Ovary (tissue), 9 donors: ENCODE data around the gene THOC7. TPM values are rescaled to one million over a fixed set of nuclear protein-coding genes. Genes with fewer than 3 reads are reported as not detected.

Experiments
- DNase-seq, 5 donors: peaks; one replicate each; pipeline ENCODE4 v3.0.0-alpha.2; 2019 to 2020
- H3K27ac ChIP-seq, 2 donors: fragments of 200-600 bp; one replicate each; pipeline versions ENCODE4 v1.5.1 to v1.8.0; 2019 to 2022
- H3K27me3 ChIP-seq: fragments of 200-600 bp; one replicate; pipeline ENCODE4 v1.8.0; 2022
- H3K36me3 ChIP-seq: fragments of 200-600 bp; sonication (generic); one replicate; pipeline ENCODE4 v1.5.1; 2019
- H3K4me1 ChIP-seq: one replicate; pipeline ENCODE4 v1.8.1; 2013; ENCODE audit warnings: mild to moderate bottlenecking, moderate library complexity; ENCODE audit not compliant: insufficient read depth
- H3K4me3 ChIP-seq: fragments of 200-600 bp; sonication (generic); one replicate; pipeline ENCODE4 v1.5.1; 2017
- H3K9me3 ChIP-seq, 2 donors: fragments of 200-600 bp in 1 of 2; sonication (generic) in 1 of 2; one replicate each; pipeline versions ENCODE4 v1.5.1 to v1.8.1; 2013 to 2019; ENCODE audit warnings: mild to moderate bottlenecking in 1 of 2, moderate library complexity in 1 of 2
- EP300 ChIP-seq: sonication (generic); formaldehyde crosslinking; IDR thresholded peaks from one replicate; pipeline ENCODE4 v1.6.1; 2017; ENCODE audit warnings: antibody characterized with exemption
- POLR2A ChIP-seq: fragments of 450-650 bp; IDR thresholded peaks from one replicate; pipeline ENCODE4 v1.6.1; 2017; ENCODE audit warnings: antibody characterized with exemption, mild to moderate bottlenecking, moderate library complexity
- WGBS, 3 donors: extraction: QIAGEN DNeasy Blood & Tissue Kit in 1 of 3; methylation state at CpG; one replicate each; pipeline versions ENCODE4 v1.1.5 to v1.1.7; 2013 to 2017; 5-methylcytosine and 5-hydroxymethylcytosine counted together
- intact Hi-C, 4 donors: fragments of 100-400 bp; cut with DNase I; formaldehyde crosslinking; loops; one replicate each; pipeline versions ENCODE4 v1.11.0 to v1.15.1; 2022 to 2023
- polyA plus RNA-seq, 2 donors: library from polyadenylated mRNA; stranded (reverse); fragments of 200-250 nt in 1 of 2; fragments of 350-450 nt in 1 of 2; fragmentation: Illumina TruSeq in 1 of 2; extraction: RNeasy Lipid Tissue Mini Kit (QIAGEN cat#74804) in 1 of 2; gene quantifications; one replicate each; pipeline ENCODE4 v1.2.3, GENCODE V29; 2013 to 2014
- total RNA-seq, 7 donors: library from RNA; depleted of rRNA in 2 of 7; stranded (reverse); fragments of >200 nt in 2 of 7; fragmentation: NEBNext Ultra II Directional in 3 of 7; extraction: Animal tissue kit (Norgen Biotek cat#: 25700) in 3 of 7; gene quantifications; one replicate each; pipeline versions ENCODE4 v1.1.0 to v1.2.4, GENCODE V29; 2016 to 2023
- TF ChIP-seq, protein P1 (sequence below), 3 donors: fragments of 450-650 bp in 2 of 3; fragments of 200-600 bp in 1 of 3; IDR thresholded peaks; one replicate each; pipeline versions ENCODE4 v1.5.1 to v1.8.0; 2016 to 2022; ENCODE audit warnings: antibody characterized with exemption in 3 of 3, mild to moderate bottlenecking in 1 of 3
- donor health status: DM: no; HTN: no; CAD: no; lungs with moderate emphysema.
- donor health status: DM: no; HTN: no; CAD: no.
- donor health status: Bipolar disorder and iron deficiency.
- donor health status: DM: yes; HTN: yes; CAD: no.
- donor health status: DM: no; HTN: no; CAD: no.
- donor health status: DM: yes; HTN: yes; CAD: no.

THOC7 gene
- total and polyA plus RNA-seq, 9 donors = 38.2 to 80.3 (median 47.4) TPM

DNA sequence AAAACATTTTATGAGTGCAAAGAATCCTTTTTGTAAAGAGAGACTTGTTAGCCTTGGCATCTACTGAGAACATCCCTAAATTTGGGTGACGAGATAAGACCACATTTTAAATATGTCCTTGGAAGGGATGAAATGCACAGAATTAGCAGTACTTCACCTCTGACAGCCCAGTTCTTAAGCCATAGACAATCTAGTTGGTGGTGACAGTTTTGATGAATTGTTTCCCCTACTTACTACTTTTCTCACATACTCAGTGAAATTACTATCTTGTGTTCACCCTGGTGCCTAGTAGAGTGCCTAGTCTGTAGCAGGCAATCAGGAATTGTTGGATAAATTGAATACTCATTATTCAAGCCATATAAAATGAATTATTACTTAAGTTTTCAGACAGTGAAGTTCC is 45.2 kb upstream of the THOC7 start:
- intact Hi-C loops = no loop called here
- TF ChIP-seq POLR2A (no peak), EP300 (no peak)
- TF ChIP-seq, protein P1, sequence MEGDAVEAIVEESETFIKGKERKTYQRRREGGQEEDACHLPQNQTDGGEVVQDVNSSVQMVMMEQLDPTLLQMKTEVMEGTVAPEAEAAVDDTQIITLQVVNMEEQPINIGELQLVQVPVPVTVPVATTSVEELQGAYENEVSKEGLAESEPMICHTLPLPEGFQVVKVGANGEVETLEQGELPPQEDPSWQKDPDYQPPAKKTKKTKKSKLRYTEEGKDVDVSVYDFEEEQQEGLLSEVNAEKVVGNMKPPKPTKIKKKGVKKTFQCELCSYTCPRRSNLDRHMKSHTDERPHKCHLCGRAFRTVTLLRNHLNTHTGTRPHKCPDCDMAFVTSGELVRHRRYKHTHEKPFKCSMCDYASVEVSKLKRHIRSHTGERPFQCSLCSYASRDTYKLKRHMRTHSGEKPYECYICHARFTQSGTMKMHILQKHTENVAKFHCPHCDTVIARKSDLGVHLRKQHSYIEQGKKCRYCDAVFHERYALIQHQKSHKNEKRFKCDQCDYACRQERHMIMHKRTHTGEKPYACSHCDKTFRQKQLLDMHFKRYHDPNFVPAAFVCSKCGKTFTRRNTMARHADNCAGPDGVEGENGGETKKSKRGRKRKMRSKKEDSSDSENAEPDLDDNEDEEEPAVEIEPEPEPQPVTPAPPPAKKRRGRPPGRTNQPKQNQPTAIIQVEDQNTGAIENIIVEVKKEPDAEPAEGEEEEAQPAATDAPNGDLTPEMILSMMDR (IDR thresholded peaks at IDR 0.05) = no peak

DNA sequence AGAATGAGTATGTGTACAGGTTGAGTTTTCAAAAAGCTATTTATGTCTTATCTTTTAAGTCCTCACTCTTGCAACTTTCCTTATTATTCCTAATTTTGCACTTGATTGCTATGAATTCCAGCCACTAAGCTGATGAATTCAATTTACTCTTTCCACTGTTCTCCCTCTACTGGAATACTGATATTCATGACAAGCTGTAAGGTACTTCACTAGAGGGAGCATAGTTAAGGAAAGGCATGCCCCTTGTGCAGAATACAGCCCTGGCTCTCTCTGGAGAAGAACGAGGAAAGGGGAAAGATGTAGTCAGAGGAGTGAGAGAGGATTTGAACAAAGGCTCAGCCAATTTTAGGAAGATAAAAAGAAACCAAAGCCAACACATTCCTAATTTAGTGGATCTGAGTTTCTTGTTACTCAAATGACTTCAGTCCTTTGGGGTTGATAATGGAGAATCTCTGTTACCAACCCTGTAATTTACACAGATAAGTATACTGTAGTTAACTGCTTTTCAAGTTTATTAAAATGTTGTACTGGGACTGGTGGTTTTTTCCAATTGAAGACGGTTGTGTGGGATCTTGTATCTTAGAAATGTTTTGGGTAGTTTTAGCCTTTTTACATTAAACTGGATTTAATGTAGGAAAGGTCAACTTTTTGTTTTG is 44.6 kb upstream of the THOC7 start:
- no peaks in the 10 kb centered on the region for H3K27me3 ChIP-seq
- no peak for DNase-seq
- no peak overlapping the region for H3K4me3 ChIP-seq
- no peak overlapping the region for H3K27ac ChIP-seq
- peaks cover 3% of the 10 kb centered on the region for H3K4me1 ChIP-seq
- intact Hi-C loops = no loop called here
- H3K36me3 ChIP-seq = no peaks in the 10 kb centered on the region
- WGBS, 3 donors = 12 to 25% (median 18%) methylated on average over 2 of the region's 2 CpGs
- TF ChIP-seq, protein P1 (IDR thresholded peaks at IDR 0.05) = peak in 2 of 3 donors; percentile 15 to 20
- TF ChIP-seq EP300 (no peak), POLR2A (no peak)
- H3K9me3 ChIP-seq = no peaks in the 10 kb centered on the region

More for the DNA sequence above, 45.2 kb upstream of the THOC7 start:
- H3K4me1 ChIP-seq = peaks cover 3% of the 10 kb centered on the region
- no peak for DNase-seq
- no peaks in the 10 kb centered on the region for H3K9me3 ChIP-seq
- no peaks in the 10 kb centered on the region for H3K27me3 ChIP-seq
- no peak overlapping the region for H3K4me3 ChIP-seq
- no peak overlapping the region for H3K27ac ChIP-seq
- 57 to 80% (median 69%) methylated on average over 1 of the region's 1 CpG for WGBS, 3 donors
- H3K36me3 ChIP-seq = no peaks in the 10 kb centered on the region

DNA sequence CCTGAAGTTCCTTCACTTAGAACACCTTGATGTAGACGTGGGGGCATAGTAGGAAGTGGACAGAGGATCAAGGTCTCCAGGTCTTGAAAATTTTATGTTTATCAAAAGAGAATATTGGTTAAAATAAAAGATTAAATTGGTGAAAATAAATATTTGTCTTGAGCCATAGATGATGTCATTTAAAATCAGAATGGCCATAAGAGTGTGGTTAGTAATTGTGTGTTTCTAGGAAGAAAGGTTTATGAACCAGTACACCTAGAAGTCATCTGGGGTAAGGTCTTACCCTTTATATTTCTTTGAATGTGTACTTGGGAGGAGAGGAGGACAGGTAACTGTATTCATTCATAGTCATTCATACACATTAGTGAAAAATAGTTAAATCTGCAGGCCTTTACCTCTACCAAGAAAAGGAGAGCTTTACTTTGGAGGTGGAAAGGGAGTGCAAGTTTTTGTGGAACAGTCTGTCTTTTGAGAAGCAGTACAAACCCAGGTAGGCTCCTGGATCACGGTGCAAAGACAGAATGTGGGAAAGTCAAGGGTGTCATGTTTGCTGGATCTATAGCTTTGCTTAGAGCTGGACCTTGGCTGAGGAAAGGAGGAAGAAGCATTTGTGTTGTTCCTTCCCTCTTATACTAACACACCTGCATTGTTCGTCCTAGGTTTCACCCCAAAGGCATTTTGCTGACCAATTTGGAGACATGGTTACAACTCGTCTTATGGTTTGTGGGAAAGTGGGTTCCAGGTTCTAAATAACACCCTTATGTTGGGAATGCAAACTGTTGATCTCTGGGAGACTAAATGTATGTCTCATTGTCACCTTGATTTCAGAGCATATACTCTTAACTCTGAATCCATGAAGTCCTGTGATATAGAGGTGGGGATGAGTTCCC is 42.4 kb upstream of the THOC7 start:
- Histone ChIP-seq H3K4me3 (no peak overlapping the region), H3K4me1 (no peaks in the 10 kb centered on the region), H3K9me3 (no peaks in the 10 kb centered on the region), H3K27me3 (no peaks in the 10 kb centered on the region), H3K36me3 (no peaks in the 10 kb centered on the region), H3K27ac (no peak overlapping the region)
- DNase-seq = no peak
- intact Hi-C loops = no loop called here
- 95 to 96% (median 95%) methylated on average over 4 of the region's 4 CpGs for WGBS, 3 donors
- no peak for TF ChIP-seq POLR2A
- TF ChIP-seq EP300 = no peak
- TF ChIP-seq, protein P1 (IDR thresholded peaks at IDR 0.05) = no peak

DNA sequence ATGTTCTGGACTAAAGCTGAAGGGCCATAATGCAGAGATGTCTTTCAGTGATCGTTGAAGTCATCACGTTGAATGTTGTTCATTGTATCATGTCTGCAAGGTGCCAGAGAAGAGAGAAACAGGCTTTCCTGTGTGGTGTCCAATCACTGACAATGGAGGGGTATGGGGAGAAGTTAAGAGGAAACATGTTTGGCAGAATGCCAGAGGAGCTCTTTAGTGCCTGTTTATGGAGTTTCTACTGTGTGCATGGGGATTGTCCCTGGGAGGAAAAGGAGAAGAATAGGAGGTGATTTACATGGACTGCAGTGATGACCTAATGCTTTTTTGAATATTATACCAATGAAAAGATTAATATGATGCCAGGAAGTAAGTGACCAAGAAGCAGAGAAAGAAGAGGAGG is 36.9 kb upstream of the THOC7 start:
- H3K27ac ChIP-seq = no peak overlapping the region
- TF ChIP-seq, protein P1 (IDR thresholded peaks at IDR 0.05) = no peak
- no peak for TF ChIP-seq EP300
- H3K9me3 ChIP-seq = no peaks in the 10 kb centered on the region
- H3K27me3 ChIP-seq = no peaks in the 10 kb centered on the region
- no peak overlapping the region for H3K4me3 ChIP-seq
- WGBS, 3 donors = 80 to 86% (median 85%) methylated on average over 2 of the region's 2 CpGs
- H3K36me3 ChIP-seq = no peaks in the 10 kb centered on the region
- intact Hi-C loops = no loop called here
- DNase-seq = no peak
- H3K4me1 ChIP-seq = peaks cover 2% of the 10 kb centered on the region
